ENCODE results near the gene PTCSC3.

PTCSC3 gene

DNA sequence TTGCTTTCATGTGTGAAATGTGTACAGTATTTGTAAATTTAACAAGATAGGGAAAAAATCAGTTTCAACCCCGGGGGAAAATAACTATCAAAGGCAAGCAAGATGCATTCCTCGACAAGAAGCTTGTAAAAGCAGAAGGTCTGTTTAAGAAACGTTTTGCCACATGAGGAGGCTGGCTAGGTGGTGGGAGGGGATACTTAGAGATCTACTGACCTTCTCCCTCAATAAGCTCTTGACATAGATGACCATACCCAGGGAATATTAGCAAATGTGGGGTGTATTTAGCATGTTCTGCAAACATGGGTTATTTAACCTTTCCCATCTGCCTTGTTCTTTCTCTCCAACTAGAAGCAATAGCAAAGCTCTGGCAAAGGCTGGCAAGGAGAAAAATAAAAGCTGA lies 4.9 kb downstream of the PTCSC3 start:
- H3K9ac ChIP-seq (ENCODE audit: low read depth, low read length), result no peak overlapping the region
- H3K4me1 ChIP-seq (ENCODE audit: control insufficient read depth, insufficient read depth, low read length), result peaks cover 8% of the 10 kb centered on the region
- no peak overlapping the region for H3K4me3 ChIP-seq (ENCODE audit: low read depth, low read length)
- H3K36me3 ChIP-seq (ENCODE audit: control insufficient read depth, insufficient read depth, low read length), result no peaks in the 10 kb centered on the region
- H3K9me3 ChIP-seq (ENCODE audit: control insufficient read depth, insufficient read depth, low read length), result no peaks in the 10 kb centered on the region
- H3K27me3 ChIP-seq (ENCODE audit: control insufficient read depth, insufficient read depth, low read length), result no peaks in the 10 kb centered on the region

DNA sequence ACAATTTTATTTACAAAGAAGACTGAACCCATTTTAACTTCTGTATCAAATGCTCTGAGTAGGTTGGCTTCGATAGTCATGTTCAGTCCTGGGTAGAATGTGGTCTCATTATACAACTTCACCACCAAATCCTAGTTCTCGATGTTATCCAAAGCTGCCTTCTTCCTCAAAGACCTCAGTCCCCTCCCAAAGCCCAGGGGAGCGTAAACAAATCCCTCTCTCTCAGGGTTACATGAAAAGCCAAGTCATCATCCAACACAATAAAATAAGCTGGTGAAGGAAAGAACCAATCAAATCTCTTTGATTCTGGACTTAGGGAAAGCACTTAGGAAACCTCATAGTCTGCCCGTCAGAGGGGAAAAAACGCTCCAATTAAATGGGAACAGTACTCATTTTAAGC lies 9.1 kb downstream of the PTCSC3 start:
- Histone ChIP-seq H3K36me3 (ENCODE audit: control insufficient read depth, insufficient read depth, low read length) (no peaks in the 10 kb centered on the region), H3K4me3 (ENCODE audit: low read depth, low read length) (no peak overlapping the region), H3K4me1 (ENCODE audit: control insufficient read depth, insufficient read depth, low read length) (peaks cover 8% of the 10 kb centered on the region), H3K27me3 (ENCODE audit: control insufficient read depth, insufficient read depth, low read length) (no peaks in the 10 kb centered on the region), H3K9me3 (ENCODE audit: control insufficient read depth, insufficient read depth, low read length) (no peaks in the 10 kb centered on the region), H3K9ac (ENCODE audit: low read depth, low read length) (no peak overlapping the region)

DNA sequence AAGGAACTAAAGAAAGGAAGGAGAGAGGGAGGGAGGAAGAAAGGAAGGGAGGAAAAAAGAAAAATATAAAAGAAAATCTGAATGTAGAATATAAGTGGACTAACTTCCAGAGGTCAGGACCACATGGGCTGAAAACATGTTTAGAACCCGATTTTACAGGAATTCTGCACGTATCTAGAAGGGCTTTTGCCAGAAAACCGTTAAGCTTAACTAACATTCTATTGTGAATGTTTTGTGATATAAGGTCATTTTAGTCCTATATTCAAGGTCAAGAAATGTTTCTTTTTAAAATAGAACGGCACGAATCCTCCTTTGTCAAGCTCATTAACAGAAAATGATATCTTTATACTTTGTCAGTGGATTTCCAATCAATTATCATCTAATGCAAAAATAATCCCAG lies 13.1 kb downstream of the PTCSC3 start:
- Histone ChIP-seq H3K9ac (ENCODE audit: low read depth, low read length) (no peak overlapping the region), H3K27me3 (ENCODE audit: control insufficient read depth, insufficient read depth, low read length) (no peaks in the 10 kb centered on the region), H3K36me3 (ENCODE audit: control insufficient read depth, insufficient read depth, low read length) (no peaks in the 10 kb centered on the region), H3K4me3 (ENCODE audit: low read depth, low read length) (no peak overlapping the region), H3K9me3 (ENCODE audit: control insufficient read depth, insufficient read depth, low read length) (no peaks in the 10 kb centered on the region), H3K4me1 (ENCODE audit: control insufficient read depth, insufficient read depth, low read length) (peaks cover 8% of the 10 kb centered on the region)

DNA sequence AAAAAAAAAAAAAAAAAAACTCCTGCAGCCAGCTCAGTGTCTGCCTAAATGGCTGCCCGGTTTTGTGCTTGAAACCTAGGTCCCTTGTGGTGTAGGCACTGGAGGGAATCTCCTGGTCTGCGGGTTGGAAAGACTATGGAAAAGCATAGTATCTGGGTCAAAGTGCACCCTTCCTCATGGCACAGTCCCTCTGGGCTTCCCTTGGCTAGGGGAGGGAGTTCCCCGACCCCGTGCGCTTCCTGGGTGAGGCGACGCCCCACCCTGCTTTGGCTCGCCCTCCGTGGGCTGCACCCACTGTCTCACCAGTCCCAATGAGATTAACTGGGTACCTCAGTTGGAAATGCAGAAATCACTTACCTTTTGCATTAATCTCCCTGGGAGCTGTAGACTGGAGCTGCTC lies 14.3 kb downstream of the PTCSC3 start:
- peak overlapping the region; percentile 28 for H3K4me3 ChIP-seq (ENCODE audit: low read depth, low read length)
- no peaks in the 10 kb centered on the region for H3K36me3 ChIP-seq (ENCODE audit: control insufficient read depth, insufficient read depth, low read length)
- no peak overlapping the region for H3K9ac ChIP-seq (ENCODE audit: low read depth, low read length)
- no peaks in the 10 kb centered on the region for H3K9me3 ChIP-seq (ENCODE audit: control insufficient read depth, insufficient read depth, low read length)
- H3K27me3 ChIP-seq (ENCODE audit: control insufficient read depth, insufficient read depth, low read length), result no peaks in the 10 kb centered on the region
- peaks cover under 1% of the 10 kb centered on the region for H3K4me1 ChIP-seq (ENCODE audit: control insufficient read depth, insufficient read depth, low read length)

DNA sequence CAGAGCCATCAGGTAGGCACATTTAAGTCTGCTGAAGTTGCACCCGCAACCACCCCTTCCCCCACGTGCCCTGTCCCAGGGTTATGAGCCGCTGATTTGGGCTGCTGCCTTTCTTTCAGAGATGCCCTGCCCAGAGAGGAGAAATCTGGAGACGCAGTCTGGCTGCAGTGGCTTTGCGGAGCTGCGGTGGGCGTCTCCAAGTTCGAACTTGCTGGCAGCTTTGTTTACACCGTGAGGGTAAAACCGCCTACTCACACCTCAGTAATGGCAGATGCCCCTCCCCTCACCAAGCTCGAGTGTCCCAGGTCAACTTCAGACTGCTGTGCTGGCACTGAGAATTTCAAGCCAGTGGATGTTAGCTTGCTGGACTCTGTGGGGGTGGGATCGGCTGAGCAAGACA lies 14.7 kb downstream of the PTCSC3 start:
- H3K4me1 ChIP-seq (ENCODE audit: control insufficient read depth, insufficient read depth, low read length), result no peaks in the 10 kb centered on the region
- H3K9ac ChIP-seq (ENCODE audit: low read depth, low read length), result no peak overlapping the region
- no peaks in the 10 kb centered on the region for H3K36me3 ChIP-seq (ENCODE audit: control insufficient read depth, insufficient read depth, low read length)
- H3K27me3 ChIP-seq (ENCODE audit: control insufficient read depth, insufficient read depth, low read length), result no peaks in the 10 kb centered on the region
- no peaks in the 10 kb centered on the region for H3K9me3 ChIP-seq (ENCODE audit: control insufficient read depth, insufficient read depth, low read length)
- H3K4me3 ChIP-seq (ENCODE audit: low read depth, low read length), result peak overlapping the region; percentile 28

DNA sequence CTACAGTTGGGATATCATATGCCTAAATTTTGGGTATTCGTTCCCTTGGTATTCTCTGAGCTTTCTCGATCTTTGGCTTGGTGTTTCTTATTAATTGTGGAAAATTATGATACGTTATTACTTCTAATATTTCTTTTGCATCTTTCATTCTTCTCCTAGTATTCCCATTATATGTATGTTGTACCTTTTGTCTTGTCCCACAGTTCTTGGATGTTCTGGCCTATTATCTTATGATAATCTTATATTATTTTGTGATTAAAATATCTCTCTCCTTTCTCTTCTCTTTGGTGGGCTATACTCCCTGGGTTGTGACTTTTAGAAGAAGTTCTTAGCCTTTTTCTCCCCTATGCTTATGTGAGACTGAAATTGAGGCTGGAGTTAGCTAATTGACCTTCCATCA lies 25.2 kb downstream of the PTCSC3 start:
- Histone ChIP-seq H3K4me1 (ENCODE audit: control insufficient read depth, insufficient read depth, low read length) (no peaks in the 10 kb centered on the region), H3K9ac (ENCODE audit: low read depth, low read length) (no peak overlapping the region), H3K36me3 (ENCODE audit: control insufficient read depth, insufficient read depth, low read length) (no peaks in the 10 kb centered on the region), H3K4me3 (ENCODE audit: low read depth, low read length) (no peak overlapping the region), H3K9me3 (ENCODE audit: control insufficient read depth, insufficient read depth, low read length) (no peaks in the 10 kb centered on the region), H3K27me3 (ENCODE audit: control insufficient read depth, insufficient read depth, low read length) (no peaks in the 10 kb centered on the region)

DNA sequence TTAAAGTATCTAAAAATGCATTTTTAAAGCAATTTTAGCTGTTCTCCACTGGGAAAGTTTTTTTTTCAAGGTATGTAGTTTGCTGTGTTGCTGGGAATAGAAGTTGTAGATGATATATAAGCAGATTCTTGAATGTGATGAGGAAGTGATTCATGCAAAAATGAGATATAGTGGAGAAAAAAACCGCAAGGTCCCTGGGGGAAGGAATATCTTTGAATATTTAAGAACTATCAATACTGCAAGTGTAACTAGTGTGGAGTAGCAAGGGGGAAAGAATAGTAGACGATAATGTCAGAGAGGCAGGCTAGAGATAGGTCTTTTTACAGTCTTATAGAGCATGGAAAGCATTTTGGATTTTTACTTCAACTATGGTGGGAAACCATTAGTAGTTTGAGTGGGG lies 42.5 kb downstream of the PTCSC3 start:
- Histone ChIP-seq H3K36me3 (ENCODE audit: control insufficient read depth, insufficient read depth, low read length) (no peaks in the 10 kb centered on the region), H3K4me3 (ENCODE audit: low read depth, low read length) (no peak overlapping the region), H3K27me3 (ENCODE audit: control insufficient read depth, insufficient read depth, low read length) (no peaks in the 10 kb centered on the region), H3K9me3 (ENCODE audit: control insufficient read depth, insufficient read depth, low read length) (no peaks in the 10 kb centered on the region), H3K9ac (ENCODE audit: low read depth, low read length) (no peak overlapping the region), H3K4me1 (ENCODE audit: control insufficient read depth, insufficient read depth, low read length) (peaks cover under 1% of the 10 kb centered on the region)

DNA sequence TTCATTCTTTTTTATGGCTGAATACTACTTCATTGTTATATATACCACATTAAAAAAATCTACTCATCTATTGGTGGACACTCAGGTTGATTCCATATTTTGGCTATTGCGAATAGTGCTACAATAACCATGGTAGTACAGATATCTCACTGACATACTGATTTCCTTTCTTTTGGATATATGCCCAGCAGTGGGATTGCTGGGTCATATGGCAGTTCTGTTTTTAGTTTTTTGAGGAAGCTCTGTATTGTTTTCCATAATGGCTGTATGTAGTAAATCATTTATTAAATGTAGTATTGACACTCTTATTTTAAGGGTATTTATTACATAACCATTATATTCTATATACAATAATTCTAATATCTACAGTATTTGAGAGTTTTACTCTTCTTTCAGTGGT lies 43.7 kb downstream of the PTCSC3 start:
- H3K9me3 ChIP-seq (ENCODE audit: control insufficient read depth, insufficient read depth, low read length), result no peaks in the 10 kb centered on the region
- H3K27me3 ChIP-seq (ENCODE audit: control insufficient read depth, insufficient read depth, low read length), result no peaks in the 10 kb centered on the region
- peaks cover 7% of the 10 kb centered on the region for H3K4me1 ChIP-seq (ENCODE audit: control insufficient read depth, insufficient read depth, low read length)
- H3K9ac ChIP-seq (ENCODE audit: low read depth, low read length), result no peak overlapping the region
- H3K4me3 ChIP-seq (ENCODE audit: low read depth, low read length), result no peak overlapping the region
- H3K36me3 ChIP-seq (ENCODE audit: control insufficient read depth, insufficient read depth, low read length), result no peaks in the 10 kb centered on the region

DNA sequence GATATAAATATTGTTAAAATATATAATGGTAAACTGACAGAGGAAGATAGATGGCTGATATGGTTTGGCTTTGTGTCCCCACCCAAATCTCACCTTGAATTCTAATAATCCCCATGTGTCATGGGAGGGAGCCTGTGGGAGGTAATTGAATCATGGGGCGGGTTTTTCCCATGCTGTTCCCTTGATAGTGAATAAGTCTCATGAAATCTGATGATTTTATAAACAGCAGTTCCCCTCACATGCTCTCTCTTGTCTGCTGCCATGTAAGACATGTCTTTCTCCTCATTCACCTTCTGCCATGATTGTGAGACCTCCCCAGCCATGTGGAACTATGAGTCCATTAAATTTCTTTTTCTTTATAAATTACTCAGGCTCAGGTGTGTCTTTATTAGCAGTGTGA lies 46.3 kb downstream of the PTCSC3 start:
- Histone ChIP-seq H3K27me3 (ENCODE audit: control insufficient read depth, insufficient read depth, low read length) (no peaks in the 10 kb centered on the region), H3K4me3 (ENCODE audit: low read depth, low read length) (no peak overlapping the region), H3K4me1 (ENCODE audit: control insufficient read depth, insufficient read depth, low read length) (peaks cover 7% of the 10 kb centered on the region), H3K36me3 (ENCODE audit: control insufficient read depth, insufficient read depth, low read length) (no peaks in the 10 kb centered on the region), H3K9ac (ENCODE audit: low read depth, low read length) (no peak overlapping the region), H3K9me3 (ENCODE audit: control insufficient read depth, insufficient read depth, low read length) (no peaks in the 10 kb centered on the region)

DNA sequence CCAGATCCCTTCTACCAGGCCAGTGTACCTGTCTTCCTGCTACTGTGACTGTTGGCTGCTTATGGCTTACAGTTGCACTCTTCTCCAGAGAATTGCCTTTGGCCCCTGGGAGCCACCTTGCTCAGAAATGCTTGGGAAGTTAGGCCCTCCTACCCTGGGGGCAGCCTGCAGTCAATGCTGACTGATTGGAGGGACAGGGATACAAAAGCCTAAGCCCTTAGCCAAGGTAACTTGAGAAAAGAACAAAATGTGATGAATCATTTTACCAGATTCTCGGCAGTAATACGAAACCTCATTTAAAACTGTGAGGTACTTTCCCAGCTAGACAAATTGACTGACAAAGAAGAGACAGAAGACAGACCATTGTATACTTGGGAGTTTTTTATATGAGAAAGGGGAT lies 47.3 kb downstream of the PTCSC3 start:
- Histone ChIP-seq H3K4me1 (ENCODE audit: control insufficient read depth, insufficient read depth, low read length) (peaks cover 7% of the 10 kb centered on the region), H3K27me3 (ENCODE audit: control insufficient read depth, insufficient read depth, low read length) (no peaks in the 10 kb centered on the region), H3K9ac (ENCODE audit: low read depth, low read length) (no peak overlapping the region), H3K4me3 (ENCODE audit: low read depth, low read length) (no peak overlapping the region), H3K36me3 (ENCODE audit: control insufficient read depth, insufficient read depth, low read length) (no peaks in the 10 kb centered on the region), H3K9me3 (ENCODE audit: control insufficient read depth, insufficient read depth, low read length) (no peaks in the 10 kb centered on the region)

DNA sequence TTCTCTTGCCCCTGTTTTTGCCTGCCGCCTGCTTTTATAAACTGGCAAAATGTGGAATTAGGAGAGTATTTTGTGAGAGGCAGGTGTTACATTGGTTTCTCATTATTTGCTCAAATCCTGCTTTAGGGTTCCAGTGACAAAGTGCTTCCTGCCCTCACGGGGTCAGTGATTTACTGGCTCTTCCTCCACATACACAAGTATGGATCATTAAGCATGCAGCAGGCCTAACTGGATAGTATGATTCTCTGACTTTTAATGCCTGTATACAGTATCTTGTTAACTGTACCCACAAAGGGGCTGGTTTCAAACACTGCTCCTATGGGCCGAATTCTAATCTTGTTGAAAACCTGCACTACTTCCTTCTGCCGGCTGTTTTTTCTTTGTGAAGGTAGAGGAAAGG lies 63.2 kb downstream of the PTCSC3 start:
- H3K27me3 ChIP-seq (ENCODE audit: control insufficient read depth, insufficient read depth, low read length), result no peaks in the 10 kb centered on the region
- no peak overlapping the region for H3K9ac ChIP-seq (ENCODE audit: low read depth, low read length)
- H3K36me3 ChIP-seq (ENCODE audit: control insufficient read depth, insufficient read depth, low read length), result no peaks in the 10 kb centered on the region
- no peaks in the 10 kb centered on the region for H3K9me3 ChIP-seq (ENCODE audit: control insufficient read depth, insufficient read depth, low read length)
- H3K4me3 ChIP-seq (ENCODE audit: low read depth, low read length), result no peak overlapping the region
- H3K4me1 ChIP-seq (ENCODE audit: control insufficient read depth, insufficient read depth, low read length), result no peaks in the 10 kb centered on the region

DNA sequence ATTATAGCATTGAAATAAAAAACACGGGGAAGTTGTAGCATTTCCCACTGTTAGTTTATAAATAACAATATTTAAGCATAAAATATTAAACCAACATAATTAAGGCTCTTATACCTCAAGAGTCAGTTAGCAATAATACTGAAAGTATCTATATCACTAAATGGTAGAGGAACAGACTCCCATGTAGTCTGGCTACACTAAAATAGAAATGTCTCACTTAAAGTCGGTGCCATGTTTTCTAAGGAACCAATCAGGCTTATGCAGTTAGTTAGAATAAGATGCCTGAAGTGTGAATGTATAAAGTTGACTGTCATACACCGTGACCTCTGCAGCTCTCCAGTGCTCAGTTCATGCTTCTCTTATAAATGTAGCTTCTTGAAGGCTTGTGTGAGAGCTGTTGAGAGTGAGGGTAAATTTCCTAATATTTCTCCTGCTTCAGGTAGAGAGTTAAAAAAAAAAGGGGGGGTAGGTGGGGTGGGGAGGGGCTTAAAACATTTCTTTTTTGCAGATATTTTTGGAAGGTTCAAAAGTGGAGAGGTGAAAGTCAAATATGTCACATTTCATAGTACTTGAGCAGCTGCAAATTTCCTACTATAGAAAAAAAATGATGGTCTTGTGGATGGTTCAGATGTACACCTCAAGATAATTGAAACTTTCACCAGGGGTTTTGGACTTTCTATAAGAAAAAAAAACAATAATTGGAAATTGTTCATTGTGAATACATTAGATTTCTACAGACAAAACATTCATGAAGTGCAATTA lies 64.5 kb downstream of the PTCSC3 start:
- no peaks in the 10 kb centered on the region for H3K36me3 ChIP-seq (ENCODE audit: control insufficient read depth, insufficient read depth, low read length)
- H3K27me3 ChIP-seq (ENCODE audit: control insufficient read depth, insufficient read depth, low read length), result no peaks in the 10 kb centered on the region
- no peaks in the 10 kb centered on the region for H3K9me3 ChIP-seq (ENCODE audit: control insufficient read depth, insufficient read depth, low read length)
- H3K4me1 ChIP-seq (ENCODE audit: control insufficient read depth, insufficient read depth, low read length), result no peaks in the 10 kb centered on the region
- no peak overlapping the region for H3K9ac ChIP-seq (ENCODE audit: low read depth, low read length)
- H3K4me3 ChIP-seq (ENCODE audit: low read depth, low read length), result no peak overlapping the region

All from iPS-15b (cell line).